Stimulated activated CD8-positive, alpha-beta memory T cell treated with anti-CD3 and anti-CD28 coated beads, Interleukin-15, amount 100 ng/mL, for 24 hours (primary cell): ENCODE measurements around the gene FAM171A1.

Experiments used
- DNase-seq: peaks from one replicate; pipeline ENCODE4 v3.0.0-alpha.2; 2020; ENCODE audit warnings: low read depth

Gene FAM171A1

DNA sequence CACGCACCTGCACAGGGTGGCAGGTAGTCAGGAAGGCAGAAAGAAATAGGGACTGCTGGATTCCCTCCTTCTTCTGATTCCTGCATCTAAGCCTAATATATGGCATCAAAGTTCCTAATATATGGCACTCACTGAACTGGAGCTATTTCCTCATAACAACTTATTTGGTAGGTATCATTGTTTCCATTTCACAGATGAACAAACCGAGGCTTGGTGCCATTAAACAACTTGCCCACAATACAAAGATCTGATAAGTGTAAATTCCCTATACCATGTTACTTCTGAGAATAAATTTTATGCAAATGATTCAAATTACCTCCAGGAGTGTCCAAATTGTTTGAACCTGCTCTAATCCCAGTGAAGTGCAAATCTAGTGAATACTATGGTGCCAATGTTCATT is 2.1 kb upstream of the FAM171A1 start:
- DNase-seq = no peak

DNA sequence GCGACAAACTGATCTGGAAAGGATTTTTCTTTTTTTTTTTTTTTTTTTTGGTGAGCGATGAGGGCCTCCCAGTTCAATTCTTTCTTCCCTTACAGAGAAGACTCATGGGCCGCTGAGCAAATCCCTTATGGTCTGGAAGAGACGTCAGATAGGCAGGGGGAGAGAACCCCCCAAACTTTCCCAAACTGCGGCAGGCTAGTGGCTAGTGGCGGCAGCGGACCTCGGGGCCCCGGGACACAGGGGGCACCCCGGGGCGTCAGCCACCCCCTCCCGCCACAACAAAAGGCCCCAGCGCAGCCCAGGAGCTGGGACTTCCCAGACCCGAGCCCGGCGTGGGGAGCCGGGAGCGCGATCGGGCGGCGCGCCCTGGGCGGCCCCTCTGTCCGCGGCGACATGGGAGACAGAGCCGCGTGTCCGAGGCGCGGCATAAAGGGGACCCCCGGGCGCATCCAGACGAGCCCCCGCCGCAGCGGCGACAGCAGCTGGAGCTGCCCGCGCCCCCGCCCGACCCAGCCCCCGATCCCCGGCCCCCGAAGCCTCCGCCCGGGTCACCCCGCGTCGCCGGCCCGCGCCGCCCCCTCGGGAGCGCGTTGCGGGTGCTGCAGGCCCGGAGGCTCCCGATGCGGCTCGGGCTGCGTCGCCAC is 755 bp downstream of the FAM171A1 start:
- DNase-seq = no peak

DNA sequence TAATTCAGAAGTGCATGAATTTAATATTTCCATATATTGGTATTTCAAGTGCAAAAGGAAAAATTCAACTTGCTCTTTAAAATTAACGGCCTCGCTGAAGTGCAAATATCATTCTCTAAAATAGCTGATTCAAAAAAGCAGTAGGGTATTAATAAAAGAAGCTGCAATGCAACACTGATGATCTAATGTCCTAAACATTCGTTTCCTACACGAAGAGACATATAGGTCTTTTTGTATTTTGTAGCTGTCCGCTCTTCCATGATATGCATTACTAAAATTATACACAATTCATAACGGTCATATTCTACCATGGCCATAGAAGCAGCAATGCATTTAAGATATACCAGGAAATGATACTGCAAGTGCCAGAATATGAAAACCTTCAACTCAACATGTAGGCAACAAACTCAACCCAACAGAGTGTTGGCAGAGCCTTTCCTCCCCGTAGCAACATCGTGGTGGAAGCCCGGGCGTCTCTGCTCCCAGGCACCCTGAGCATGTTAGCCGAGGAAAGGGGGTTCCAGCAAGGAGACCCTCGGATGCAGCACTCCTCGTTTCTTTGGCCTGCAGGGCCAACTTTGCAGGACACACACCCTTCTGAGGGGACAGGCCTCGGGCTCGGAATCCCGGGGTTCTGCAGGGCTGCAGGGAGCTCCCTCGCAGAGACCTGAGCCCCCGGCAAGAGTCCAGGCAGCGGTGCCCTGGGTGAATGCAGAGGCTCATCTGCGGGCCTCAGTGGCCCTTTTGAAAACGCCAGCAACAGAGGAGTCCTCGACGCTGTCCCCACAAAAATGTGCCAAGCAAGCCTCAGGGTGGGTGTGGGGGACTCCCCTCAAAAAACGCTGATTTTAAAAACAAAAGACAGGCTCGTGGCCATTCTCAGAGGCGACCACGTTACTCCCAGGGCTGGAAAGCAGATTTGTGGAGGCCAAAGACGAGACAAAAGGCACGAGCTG is 1.6 kb downstream of the FAM171A1 start:
- no peak for DNase-seq

DNA sequence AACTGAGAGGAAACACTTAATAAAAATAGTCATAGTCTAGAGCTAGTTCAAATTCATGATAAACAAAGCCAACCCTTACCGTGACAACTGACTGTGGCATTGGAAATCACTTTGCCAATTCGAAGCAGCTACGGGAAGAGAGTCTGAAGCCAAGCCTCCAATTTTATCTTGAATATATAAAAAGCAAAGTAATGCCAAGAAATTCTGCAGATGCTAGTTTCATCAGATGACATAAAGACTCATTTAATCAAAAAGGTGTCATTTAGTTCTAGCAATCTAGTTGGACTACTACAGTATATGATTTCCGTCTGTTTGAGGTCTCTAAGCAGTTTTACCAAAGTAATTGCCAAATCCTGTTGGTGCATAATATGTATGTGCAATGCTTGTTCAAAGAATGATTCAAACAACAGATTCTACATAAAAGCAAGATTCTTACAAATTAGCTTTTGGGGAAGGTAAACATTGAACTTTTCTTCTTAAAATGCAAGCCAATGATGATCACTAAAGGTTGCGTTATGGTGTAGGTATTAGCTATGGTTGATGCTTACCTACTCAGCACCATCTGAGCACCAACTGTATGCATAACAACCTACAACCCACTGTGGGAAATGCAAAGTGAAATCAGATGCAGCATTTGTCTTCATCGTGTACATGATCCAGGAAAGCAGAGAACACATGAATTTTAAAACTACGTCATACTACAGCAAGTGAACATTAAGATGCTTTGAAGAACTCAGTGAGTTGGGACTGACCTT is 2.8 kb downstream of the FAM171A1 start:
- no peak for DNase-seq

DNA sequence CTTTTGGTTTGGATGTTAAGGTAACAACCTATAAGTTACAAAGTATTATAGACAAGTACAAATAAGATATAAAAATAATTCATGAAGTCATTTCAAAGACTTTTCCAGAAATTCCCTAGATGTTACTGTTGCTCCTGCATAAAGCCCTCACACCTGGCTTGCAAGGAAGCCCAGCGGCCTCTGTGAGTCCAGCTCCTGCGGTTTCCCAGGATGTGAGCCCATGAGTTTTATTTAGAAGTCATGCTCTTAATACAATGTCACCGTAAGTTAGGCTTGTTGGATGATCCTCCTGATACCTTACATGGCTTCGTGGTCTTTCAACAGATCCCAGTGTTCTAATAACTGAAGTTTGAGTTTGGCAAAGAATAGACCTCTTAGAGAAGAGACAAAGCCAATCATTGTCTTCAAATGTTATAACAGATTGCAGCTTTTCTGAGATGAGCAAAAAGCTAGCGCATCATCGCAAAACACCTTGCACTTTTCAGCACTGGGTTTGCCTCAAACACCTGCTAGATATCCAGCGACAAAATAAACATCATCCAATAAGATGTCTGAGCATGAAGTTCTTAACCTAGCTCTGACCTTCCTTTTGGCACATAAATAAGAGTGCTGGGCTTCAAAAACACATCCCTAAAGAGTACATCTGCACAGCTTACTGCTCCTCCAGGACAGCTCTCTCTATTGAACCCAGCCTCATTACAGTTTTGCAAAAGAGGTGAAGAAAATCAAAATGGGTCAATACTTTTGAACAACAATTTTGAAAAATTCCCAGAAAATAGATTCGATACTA is 3.6 kb downstream of the FAM171A1 start:
- DNase-seq = no peak

DNA sequence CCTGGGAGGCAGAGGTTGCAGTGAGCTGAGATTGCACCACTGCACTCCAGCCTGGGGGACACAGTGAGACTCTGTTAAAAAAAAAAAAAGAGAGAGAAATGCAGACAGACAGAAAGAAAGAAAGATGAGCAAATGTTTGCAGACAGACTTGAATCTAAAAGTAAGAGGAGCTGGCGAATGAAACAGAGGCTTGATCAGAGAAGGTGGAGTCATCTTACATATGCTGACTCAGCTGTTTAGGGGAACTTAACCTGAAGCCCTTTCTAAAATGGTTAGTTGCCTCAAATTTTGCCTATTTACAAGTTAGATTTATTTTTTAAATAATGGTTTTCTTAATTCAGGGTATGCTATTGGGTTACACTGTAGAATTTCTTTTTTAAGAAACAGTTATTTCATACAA is 5.4 kb downstream of the FAM171A1 start:
- no peak for DNase-seq

DNA sequence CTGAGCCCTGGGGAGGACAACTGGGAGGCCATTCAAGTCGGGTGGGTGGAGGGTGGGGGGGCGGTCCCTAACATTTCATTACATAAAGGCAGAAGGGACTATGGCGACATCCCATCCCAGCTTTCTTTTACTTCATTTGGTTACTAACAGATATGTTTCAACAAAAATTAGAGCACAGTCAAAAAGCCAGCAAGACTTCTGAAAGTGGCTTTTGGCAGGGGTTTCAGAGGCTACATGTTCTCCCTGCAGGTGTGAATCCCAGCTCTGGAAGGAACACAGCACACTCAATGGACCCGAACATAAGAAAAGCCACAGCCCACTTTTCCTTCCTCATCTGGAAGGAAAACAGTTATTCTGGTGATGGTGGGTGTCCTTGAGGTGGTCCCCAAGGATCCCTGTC is 7.1 kb downstream of the FAM171A1 start:
- DNase-seq = no peak

DNA sequence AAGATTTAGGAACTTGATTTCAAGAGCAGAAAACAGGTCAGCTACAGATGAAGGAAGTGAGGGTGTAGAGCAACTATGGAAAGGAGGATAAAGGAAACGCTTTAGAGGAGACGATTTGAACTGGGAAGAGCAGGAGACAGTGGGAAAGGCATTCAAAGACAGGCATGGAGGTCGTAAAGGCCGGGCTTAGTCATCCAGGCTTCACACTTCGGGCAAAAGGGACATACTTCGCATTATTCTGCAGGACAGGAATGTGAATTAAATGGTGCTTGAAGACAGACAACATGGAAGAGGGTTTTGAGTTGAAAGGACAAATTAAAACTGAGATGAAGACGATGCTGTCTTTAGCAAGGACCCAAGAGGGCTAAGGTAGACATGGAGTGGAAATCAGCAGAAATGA is 8.1 kb downstream of the FAM171A1 start:
- DNase-seq = no peak

DNA sequence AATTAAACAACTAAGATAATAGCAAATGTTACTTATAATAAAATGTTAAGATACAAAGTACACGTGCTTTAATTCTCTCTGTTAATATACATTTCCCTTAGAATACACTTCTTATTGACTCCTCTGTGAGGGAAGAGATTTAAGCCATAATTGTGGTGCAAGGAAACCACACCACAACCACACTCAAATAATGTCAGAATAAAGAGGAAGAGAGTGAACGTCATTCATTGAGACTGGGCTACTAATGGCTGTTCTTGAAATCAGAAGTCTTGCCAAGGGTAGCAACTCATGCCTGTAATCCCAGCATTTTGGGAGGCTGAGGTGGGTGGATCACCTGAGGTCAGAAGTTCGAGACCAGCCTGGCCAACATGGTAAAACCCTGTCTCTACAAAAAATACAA is 10.0 kb downstream of the FAM171A1 start:
- no peak for DNase-seq

DNA sequence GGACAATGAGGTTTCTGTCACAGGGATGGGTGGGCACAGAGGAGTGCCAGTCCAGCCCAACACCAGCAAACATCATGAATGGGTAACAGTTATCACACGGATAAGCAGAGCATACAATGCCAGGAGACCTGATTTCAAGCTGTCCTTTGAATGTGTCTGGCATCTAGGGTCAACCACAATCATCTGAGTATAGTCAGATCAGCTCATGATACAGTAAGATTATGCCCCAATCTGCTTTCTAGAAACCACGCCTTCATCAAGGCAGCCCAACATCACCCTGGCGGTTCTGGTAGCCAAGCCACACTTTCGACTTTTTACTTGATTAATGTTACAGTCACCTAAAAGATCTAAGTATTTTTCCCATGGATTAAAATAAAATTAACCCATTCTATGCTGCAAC is 10.5 kb downstream of the FAM171A1 start:
- no peak for DNase-seq

DNA sequence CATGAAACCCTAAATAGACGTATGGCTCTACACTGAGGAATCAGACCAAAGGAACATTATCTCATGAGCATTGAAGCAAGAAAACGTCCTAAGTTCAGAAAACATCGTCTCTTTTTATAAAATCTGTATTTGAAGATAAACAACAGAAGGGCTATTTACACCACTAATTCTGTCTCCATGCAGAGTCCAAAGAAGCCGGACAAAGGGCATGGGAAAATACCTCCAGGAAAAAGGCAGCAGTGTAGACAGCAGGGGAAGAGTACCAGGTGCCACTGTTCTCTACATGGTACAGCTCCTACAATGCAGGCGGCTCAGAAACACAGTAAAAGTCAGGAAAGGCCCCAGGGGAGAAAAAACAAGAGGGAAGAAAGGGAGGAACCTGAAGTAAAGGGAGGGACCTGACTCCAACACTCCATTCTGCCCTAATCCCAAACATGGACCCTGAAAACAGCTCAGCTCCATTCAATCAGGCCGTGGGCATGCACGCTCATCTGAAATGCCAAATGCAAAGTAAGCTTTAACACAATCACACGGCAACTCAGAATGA is 17.5 kb downstream of the FAM171A1 start:
- no peak for DNase-seq

DNA sequence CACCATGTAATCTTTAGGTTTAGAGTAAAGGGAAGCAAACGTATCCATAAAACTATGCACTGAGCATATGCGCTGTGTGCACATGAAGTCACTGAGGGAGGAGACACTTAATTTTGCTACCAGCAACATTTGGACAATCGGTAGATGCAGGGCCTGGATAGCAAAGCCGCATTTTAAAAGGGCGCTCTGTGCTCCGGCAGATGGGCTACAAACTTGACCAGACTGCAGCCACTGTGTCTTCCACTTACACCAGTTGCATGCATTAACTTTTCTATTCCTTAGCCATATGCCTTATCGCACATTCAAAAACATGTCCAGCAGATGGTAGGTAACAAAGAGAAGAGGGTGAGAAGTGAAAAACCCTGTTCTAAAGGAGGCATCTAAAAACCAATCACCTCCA is 18.3 kb downstream of the FAM171A1 start:
- DNase-seq = no peak

DNA sequence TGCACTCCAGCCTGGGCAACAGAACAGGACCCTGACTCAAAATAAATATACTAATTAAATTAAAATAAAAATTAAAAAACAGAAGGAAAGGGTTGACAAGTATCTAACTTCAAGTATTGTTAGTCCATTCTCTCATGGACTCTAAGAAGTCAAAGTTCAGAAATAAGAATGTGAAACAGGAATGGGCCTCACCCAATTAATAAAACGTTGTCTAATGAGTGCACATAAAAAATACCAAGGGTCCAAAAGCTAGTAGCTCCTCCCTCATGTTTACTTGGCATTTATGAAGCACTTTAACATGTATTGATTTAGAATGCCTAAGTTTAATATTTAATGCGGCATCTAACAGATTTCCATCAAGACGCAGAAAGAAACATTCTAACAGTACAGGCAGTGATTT is 18.9 kb downstream of the FAM171A1 start:
- DNase-seq = no peak

DNA sequence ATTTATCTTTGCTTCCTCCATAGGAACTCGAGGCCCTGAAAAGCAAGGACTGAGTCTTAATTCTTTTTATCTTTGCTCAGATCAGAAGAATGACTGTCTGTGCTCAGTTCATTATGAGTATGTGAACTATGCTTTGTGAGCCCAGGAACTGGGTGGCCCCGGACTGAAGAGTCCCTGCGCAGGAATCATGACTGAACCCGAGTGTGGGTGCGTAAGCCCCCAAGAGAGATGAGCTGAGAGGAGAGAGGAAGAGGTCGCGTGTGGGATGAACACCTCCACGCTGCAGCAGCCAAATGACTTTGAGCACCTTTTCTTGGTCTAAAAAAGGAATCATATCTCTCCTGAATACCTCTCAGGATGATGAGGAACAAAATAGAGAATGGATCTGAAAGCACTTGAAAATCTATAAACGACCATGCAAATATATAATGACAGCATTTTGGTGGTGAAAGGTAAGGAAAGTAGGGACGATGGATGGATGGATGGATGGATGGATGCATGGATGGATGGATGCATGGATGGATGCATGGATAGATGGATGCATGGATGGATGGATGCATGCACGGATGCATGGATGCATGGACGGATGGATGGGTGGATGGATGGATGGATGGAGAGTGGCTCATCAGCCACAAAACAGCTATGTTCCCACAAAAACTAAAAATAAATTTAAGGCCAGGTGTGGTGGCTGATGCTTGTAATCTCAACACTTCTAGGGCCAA is 19.8 kb downstream of the FAM171A1 start:
- no peak for DNase-seq

DNA sequence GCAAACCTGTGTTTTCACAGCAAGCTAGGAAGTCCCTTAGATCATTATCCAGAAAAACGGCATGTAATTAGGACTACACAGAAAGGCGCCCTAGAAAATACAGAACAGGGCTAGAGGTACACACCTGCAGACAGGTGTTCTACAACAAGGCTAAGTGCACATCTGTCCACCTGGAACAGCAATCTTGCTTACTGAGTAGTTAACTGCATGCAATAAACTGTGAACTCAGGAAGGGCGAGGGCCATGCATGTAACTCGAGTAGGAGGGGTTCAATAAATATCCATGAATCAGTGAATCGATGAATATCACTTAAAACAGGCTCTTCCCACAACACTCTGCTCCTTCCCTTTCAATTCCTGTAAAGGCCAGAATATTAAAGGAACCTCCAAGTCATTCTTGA is 22.0 kb downstream of the FAM171A1 start:
- DNase-seq = no peak

DNA sequence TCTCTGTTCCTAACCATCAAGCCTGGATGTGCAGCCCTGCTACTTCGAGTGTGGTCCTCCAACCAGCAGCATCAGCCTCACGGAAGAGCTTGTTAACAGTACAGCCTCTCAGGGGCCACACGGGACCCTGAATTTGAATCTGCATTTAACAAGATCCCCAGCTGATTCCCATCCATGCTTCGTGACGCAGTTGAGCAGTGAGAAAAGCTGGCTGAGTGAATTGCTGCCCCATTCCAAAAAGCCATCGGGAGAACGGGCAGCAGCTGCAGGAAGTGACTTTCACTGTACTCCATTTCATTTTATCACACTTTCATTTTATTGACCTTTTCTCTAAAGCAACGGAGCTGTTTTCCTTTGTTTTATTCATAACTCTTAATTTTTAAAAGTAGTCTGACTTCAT is 22.5 kb downstream of the FAM171A1 start:
- no peak for DNase-seq

DNA sequence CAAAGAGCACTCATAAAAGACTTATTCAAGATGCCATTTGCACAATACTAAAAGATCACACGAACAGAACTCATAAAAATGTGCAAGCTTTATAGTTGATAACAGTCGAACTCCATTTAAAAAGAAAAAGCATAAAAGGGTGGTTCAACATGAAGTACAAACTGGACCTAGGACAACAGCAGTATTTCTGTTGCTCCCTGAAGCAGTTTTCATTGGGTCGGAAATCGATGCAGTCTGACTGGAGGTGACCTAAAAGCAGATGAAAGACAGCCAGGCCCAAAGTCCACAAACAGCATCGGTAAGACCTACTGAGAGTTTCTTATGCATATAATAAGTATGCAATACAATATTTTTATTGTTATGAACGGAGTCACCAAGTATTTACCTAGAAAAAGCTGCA is 23.9 kb downstream of the FAM171A1 start:
- no peak for DNase-seq

DNA sequence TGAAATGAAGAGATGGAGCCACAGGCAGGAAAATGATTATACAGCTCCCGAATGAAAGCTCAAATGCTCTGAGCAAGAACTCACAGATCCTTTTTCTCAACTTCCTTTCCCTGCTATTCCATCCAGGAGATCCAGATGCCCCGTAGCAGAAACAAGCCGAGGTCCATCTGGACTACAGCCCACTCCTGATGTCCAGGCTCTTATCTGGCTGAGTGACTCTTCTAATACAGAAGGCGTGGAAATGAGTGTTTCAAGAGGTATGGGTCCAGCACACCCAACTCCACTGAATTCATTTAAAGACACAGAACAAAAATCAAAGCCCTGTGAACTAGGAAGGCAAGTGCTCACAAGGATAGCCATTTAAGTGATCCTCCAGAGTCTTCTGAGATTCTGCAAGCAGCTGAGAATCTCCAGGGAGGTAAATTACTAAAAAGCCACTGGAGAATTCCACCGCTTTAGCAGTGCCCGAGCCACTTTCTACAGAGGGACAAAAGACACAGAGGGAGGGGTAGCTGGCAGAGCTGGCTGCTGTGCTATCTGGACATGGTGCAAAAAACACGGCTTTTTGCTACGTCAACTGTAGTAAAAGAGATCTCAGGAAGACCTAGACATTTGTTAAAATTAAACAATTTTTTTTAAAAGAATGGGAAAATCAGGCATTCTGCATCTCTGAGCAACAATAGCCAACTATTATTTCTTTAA is 24.5 kb downstream of the FAM171A1 start:
- DNase-seq = no peak

DNA sequence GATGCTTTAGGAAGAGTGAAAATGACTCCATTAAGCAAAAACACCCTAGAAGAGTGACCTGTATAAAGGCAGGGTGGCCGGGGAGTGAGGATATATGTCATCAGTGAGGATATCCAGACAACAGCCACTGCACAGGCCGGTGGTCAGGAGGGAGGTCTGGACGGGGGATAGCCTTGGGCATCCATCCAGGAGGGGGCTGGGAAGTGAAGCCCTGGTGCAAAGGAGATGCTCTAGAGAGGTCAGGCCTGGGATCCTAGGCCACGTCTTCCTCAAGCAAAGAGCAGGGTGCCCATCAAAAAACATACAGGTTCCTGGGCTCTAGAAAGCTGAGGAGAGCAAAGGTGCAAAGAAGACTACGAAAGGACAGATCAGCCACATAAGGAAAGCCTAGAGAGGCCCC is 25.6 kb downstream of the FAM171A1 start:
- DNase-seq = no peak

DNA sequence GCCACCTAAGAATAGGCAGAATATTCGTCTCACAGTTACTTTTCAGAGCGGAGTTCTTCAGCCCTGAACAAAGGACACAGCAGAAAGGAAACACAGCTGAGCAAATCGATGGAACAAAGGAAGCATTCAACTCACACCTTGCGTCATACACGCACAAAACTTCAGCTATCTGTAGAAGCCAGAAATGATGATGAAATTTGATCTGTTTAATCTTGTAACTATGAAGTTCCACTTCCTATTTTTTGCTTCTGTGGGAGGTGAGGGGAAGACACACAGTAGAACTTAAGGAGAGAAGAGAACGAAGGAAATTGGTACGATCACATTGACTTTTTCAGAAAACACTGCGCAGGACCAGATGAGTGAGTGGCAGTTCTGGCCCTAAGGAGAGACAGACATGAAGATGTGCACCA is 26.2 kb downstream of the FAM171A1 start:
- DNase-seq = no peak
